SK-N-SH (cell line): ENCODE results near the gene COMMD8. TPM values are rescaled to one million over a fixed set of nuclear protein-coding genes. Genes with fewer than 3 reads are reported as not detected.

Experiments used
- CTCF ChIA-PET: fragments of 300-600, 350-600 bp; formaldehyde crosslinking; extraction: SDS; loops from one replicate; lab custom pipeline; 2021; lab: Yijun Ruan, JAX
- POLR2A ChIA-PET: fragments of 350-600 bp; sonication (Branson Sonifier 250); formaldehyde crosslinking; extraction: SDS; loops from one replicate; lab custom pipeline; 2020; ENCODE audit warnings: antibody characterized with exemption, inconsistent platforms; lab: Yijun Ruan, JAX
- DNase-seq: peaks from one replicate; pipeline ENCODE4 v3.0.0; 2012
- H2AFZ ChIP-seq: fragments of 200-600 bp; sonication (generic); 2 replicates; pipeline ENCODE4 v1.8.1; 2016; ENCODE audit warnings: antibody characterized with exemption, mild to moderate bottlenecking, low read depth
- H3F3A ChIP-seq: fragments of 200-600 bp; sonication (generic); replicated peaks from 2 replicates; pipeline ENCODE3; 2016; ENCODE audit warnings: antibody characterized with exemption, mild to moderate bottlenecking; ENCODE audit not compliant: insufficient read depth
- H3K27ac ChIP-seq, 2 experiments: fragments of 200-500 bp in 1 of 2; fragments of 200-600 bp in 1 of 2; sonication (Bioruptor generic) in 1 of 2; sonication (generic), shearing (Covaris generic) in 1 of 2; 2 replicates each; pipeline versions ENCODE4 v1.5.1 to v1.6.1; 2014 to 2016; ENCODE audit warnings: low read depth in 2 of 2, inconsistent platforms in 1 of 2, low read length in 1 of 2, mild to moderate bottlenecking in 1 of 2, mixed read lengths in 1 of 2
- H3K27me3 ChIP-seq: fragments of 200-600 bp; sonication (generic), shearing (Covaris generic); 2 replicates; pipeline ENCODE4 v1.6.1; 2016; ENCODE audit warnings: mixed run types; ENCODE audit not compliant: insufficient read depth
- H3K36me3 ChIP-seq, 2 experiments: fragments of 200-500 bp in 1 of 2; fragments of 200-600 bp in 1 of 2; sonication (Bioruptor generic) in 1 of 2; sonication (generic) in 1 of 2; replicated peaks in 1 of 2; 2 replicates each; pipeline versions ENCODE3 to v1.5.1; 2014 to 2016; ENCODE audit warnings: low read length in 1 of 2, mild to moderate bottlenecking in 1 of 2; ENCODE audit not compliant: insufficient read depth in 2 of 2, control insufficient read depth in 1 of 2
- H3K4me1 ChIP-seq, 2 experiments: fragments of 200-500 bp in 1 of 2; fragments of 200-600 bp in 1 of 2; sonication (Bioruptor generic) in 1 of 2; sonication (generic), shearing (Covaris generic) in 1 of 2; 2 replicates each; pipeline versions ENCODE4 v1.5.1 to v1.6.1; 2014 to 2016; ENCODE audit warnings: low read depth in 1 of 2, low read length in 1 of 2, mixed run types in 1 of 2; ENCODE audit not compliant: insufficient read depth in 2 of 2, control insufficient read depth in 1 of 2
- H3K4me2 ChIP-seq: fragments of 200-600 bp; sonication (generic), shearing (Covaris generic); 2 replicates; pipeline ENCODE4 v1.6.1; 2017; ENCODE audit warnings: mixed run types
- H3K4me3 ChIP-seq, 2 experiments: fragments of 200-500 bp in 1 of 2; fragments of 200-600 bp in 1 of 2; sonication (Bioruptor generic) in 1 of 2; sonication (generic), shearing (Covaris generic) in 1 of 2; 2 replicates each; pipeline versions ENCODE4 v1.5.1 to v1.8.1; 2014 to 2016; ENCODE audit warnings: low read depth in 2 of 2, inconsistent platforms in 1 of 2, low read length in 1 of 2, mild to moderate bottlenecking in 1 of 2, mixed read lengths in 1 of 2, moderate library complexity in 1 of 2
- H3K79me2 ChIP-seq: fragments of 200-600 bp; sonication (generic); 2 replicates; pipeline ENCODE4 v1.8.1; 2017; ENCODE audit warnings: mild to moderate bottlenecking; ENCODE audit not compliant: insufficient read depth
- H3K9ac ChIP-seq: fragments of 200-600 bp; sonication (generic); 2 replicates; pipeline ENCODE4 v1.6.1; 2017; ENCODE audit warnings: mixed run types
- H3K9me2 ChIP-seq: fragments of 200-600 bp; sonication (generic); 2 replicates; pipeline ENCODE4 v1.6.1; 2017; ENCODE audit warnings: mixed run types
- H3K9me3 ChIP-seq: fragments of 200-600 bp; sonication (generic); 2 replicates; pipeline ENCODE4 v1.6.1; 2017; ENCODE audit warnings: mixed run types, mild to moderate bottlenecking, moderate library complexity
- H4K20me1 ChIP-seq: fragments of 200-600 bp; sonication (generic); 2 replicates; pipeline ENCODE4 v1.6.1; 2017; ENCODE audit warnings: mild to moderate bottlenecking, mixed run types; ENCODE audit not compliant: insufficient read depth
- ELF1 ChIP-seq: IDR thresholded peaks from 2 replicates; pipeline ENCODE4 v1.4.0; 2012
- FOSL2 ChIP-seq: IDR thresholded peaks from 2 replicates; pipeline ENCODE4 v1.4.0; 2012; ENCODE audit warnings: low read depth, mild to moderate bottlenecking, moderate library complexity, borderline replicate concordance
- FOXJ3 ChIP-seq: sonication (generic); formaldehyde crosslinking; IDR thresholded peaks from 2 replicates; pipeline ENCODE4 v1.5.1; 2020; ENCODE audit warnings: mild to moderate bottlenecking, missing genetic modification reagents
- FOXM1 ChIP-seq: IDR thresholded peaks from 2 replicates; pipeline ENCODE4 v1.4.0; 2012; ENCODE audit warnings: low read depth, mild to moderate bottlenecking
- GABPA ChIP-seq: IDR thresholded peaks from 2 replicates; pipeline ENCODE4 v1.4.0; 2012; ENCODE audit warnings: low read depth, mild to moderate bottlenecking
- MAX ChIP-seq: IDR thresholded peaks from 2 replicates; pipeline ENCODE4 v1.4.0; 2012; ENCODE audit warnings: low read depth
- MEF2A ChIP-seq: IDR thresholded peaks from 2 replicates; pipeline ENCODE4 v1.4.0; 2012; ENCODE audit warnings: low read depth, borderline replicate concordance
- NRF1 ChIP-seq: IDR thresholded peaks from 2 replicates; pipeline ENCODE4 v1.6.1; 2012; ENCODE audit warnings: low read depth, mild to moderate bottlenecking, low read length
- POLR2AphosphoS5 ChIP-seq: IDR thresholded peaks from 2 replicates; pipeline ENCODE4 v1.6.1; 2012; ENCODE audit warnings: low read depth, low read length
- RAD21 ChIP-seq: IDR thresholded peaks from 2 replicates; pipeline ENCODE4 v1.6.1; 2012; ENCODE audit warnings: mild to moderate bottlenecking, low read length
- RXRA ChIP-seq: IDR thresholded peaks from 2 replicates; pipeline ENCODE4 v1.4.0; 2012; ENCODE audit warnings: low read depth, mild to moderate bottlenecking, borderline replicate concordance
- SIN3A ChIP-seq: IDR thresholded peaks from 2 replicates; pipeline ENCODE4 v1.6.1; 2012; ENCODE audit warnings: low read depth, mild to moderate bottlenecking, low read length, moderate library complexity, borderline replicate concordance
- SMC3 ChIP-seq: IDR thresholded peaks from 2 replicates; pipeline ENCODE4 v1.6.1; 2012; ENCODE audit warnings: low read depth, low read length, improper control_type of control experiment
- TAF1 ChIP-seq: IDR thresholded peaks from 2 replicates; pipeline ENCODE4 v1.6.1; 2012; ENCODE audit warnings: low read depth, mild to moderate bottlenecking, low read length, moderate library complexity, borderline replicate concordance
- TEAD4 ChIP-seq: IDR thresholded peaks from 2 replicates; pipeline ENCODE4 v1.4.0; 2012; ENCODE audit warnings: mild to moderate bottlenecking, borderline replicate concordance; ENCODE audit not compliant: insufficient read depth
- USF2 ChIP-seq: fragments of 150-350 bp; IDR thresholded peaks from 2 replicates; pipeline ENCODE4 v1.6.1; 2017; ENCODE audit warnings: antibody characterized with exemption, low read length, low read depth, borderline replicate concordance
- ZBTB33 ChIP-seq: IDR thresholded peaks from 2 replicates; pipeline ENCODE4 v1.4.0; 2012; ENCODE audit warnings: low read depth, borderline replicate concordance
- WGBS: methylation state at CpG from one replicate; pipeline ENCODE4 v1.1.6; 2017; ENCODE audit warnings: low lambda C conversion rate; 5-methylcytosine and 5-hydroxymethylcytosine counted together
- polyA plus RNA-seq, 3 experiments: library from polyadenylated mRNA; depleted of rRNA; stranded (reverse); fragments of >200 nt; gene quantifications; 2 replicates each; pipeline ENCODE4 v1.2.3, GENCODE V29; 2012
- TF ChIP-seq, protein P1 (sequence below): fragments of 200-600 bp; sonication (generic); IDR thresholded peaks from 2 replicates; pipeline ENCODE4 v1.6.1; 2017; ENCODE audit warnings: antibody characterized with exemption, mild to moderate bottlenecking, moderate library complexity
- TF ChIP-seq, protein P2 (sequence below): fragments of 150-350 bp; IDR thresholded peaks from 2 replicates; pipeline ENCODE4 v1.6.1; 2016; ENCODE audit warnings: mild to moderate bottlenecking, low read depth, low read length
- TF ChIP-seq, protein P3 (sequence below): IDR thresholded peaks from 2 replicates; pipeline ENCODE4 v1.6.1; 2012; ENCODE audit warnings: mild to moderate bottlenecking, low read depth, low read length, moderate library complexity

COMMD8 gene
- polyA plus RNA-seq, 1 of the 3 experiments (the other 2 are of a cell fraction), result 7.0 TPM

GRCh38 chr4:47432749-47433148, 30.8 kb downstream of the COMMD8 start:
- H3K27me3 ChIP-seq, result no peaks in the 10 kb centered on the region
- no peak overlapping the region for H3K4me2 ChIP-seq
- TF ChIP-seq SMC3 (no peak), MAX (no peak), ELF1 (no peak), SIN3A (no peak), ZBTB33 (no peak), FOSL2 (no peak), TEAD4 (no peak), USF2 (no peak), FOXM1 (no peak), RAD21 (no peak), GABPA (no peak), MEF2A (no peak), RXRA (no peak), TAF1 (no peak), POLR2AphosphoS5 (no peak), NRF1 (no peak), FOXJ3 (CRISPR knock-in tag) (no peak)
- TF ChIP-seq, protein P1, sequence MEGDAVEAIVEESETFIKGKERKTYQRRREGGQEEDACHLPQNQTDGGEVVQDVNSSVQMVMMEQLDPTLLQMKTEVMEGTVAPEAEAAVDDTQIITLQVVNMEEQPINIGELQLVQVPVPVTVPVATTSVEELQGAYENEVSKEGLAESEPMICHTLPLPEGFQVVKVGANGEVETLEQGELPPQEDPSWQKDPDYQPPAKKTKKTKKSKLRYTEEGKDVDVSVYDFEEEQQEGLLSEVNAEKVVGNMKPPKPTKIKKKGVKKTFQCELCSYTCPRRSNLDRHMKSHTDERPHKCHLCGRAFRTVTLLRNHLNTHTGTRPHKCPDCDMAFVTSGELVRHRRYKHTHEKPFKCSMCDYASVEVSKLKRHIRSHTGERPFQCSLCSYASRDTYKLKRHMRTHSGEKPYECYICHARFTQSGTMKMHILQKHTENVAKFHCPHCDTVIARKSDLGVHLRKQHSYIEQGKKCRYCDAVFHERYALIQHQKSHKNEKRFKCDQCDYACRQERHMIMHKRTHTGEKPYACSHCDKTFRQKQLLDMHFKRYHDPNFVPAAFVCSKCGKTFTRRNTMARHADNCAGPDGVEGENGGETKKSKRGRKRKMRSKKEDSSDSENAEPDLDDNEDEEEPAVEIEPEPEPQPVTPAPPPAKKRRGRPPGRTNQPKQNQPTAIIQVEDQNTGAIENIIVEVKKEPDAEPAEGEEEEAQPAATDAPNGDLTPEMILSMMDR, result no peak
- TF ChIP-seq, protein P2, sequence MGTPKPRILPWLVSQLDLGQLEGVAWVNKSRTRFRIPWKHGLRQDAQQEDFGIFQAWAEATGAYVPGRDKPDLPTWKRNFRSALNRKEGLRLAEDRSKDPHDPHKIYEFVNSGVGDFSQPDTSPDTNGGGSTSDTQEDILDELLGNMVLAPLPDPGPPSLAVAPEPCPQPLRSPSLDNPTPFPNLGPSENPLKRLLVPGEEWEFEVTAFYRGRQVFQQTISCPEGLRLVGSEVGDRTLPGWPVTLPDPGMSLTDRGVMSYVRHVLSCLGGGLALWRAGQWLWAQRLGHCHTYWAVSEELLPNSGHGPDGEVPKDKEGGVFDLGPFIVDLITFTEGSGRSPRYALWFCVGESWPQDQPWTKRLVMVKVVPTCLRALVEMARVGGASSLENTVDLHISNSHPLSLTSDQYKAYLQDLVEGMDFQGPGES, result no peak
- TF ChIP-seq, protein P3, sequence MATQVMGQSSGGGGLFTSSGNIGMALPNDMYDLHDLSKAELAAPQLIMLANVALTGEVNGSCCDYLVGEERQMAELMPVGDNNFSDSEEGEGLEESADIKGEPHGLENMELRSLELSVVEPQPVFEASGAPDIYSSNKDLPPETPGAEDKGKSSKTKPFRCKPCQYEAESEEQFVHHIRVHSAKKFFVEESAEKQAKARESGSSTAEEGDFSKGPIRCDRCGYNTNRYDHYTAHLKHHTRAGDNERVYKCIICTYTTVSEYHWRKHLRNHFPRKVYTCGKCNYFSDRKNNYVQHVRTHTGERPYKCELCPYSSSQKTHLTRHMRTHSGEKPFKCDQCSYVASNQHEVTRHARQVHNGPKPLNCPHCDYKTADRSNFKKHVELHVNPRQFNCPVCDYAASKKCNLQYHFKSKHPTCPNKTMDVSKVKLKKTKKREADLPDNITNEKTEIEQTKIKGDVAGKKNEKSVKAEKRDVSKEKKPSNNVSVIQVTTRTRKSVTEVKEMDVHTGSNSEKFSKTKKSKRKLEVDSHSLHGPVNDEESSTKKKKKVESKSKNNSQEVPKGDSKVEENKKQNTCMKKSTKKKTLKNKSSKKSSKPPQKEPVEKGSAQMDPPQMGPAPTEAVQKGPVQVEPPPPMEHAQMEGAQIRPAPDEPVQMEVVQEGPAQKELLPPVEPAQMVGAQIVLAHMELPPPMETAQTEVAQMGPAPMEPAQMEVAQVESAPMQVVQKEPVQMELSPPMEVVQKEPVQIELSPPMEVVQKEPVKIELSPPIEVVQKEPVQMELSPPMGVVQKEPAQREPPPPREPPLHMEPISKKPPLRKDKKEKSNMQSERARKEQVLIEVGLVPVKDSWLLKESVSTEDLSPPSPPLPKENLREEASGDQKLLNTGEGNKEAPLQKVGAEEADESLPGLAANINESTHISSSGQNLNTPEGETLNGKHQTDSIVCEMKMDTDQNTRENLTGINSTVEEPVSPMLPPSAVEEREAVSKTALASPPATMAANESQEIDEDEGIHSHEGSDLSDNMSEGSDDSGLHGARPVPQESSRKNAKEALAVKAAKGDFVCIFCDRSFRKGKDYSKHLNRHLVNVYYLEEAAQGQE, result no peak
- H3K36me3 ChIP-seq, result no peaks in the 10 kb centered on the region
- H3K9ac ChIP-seq, result no peak overlapping the region
- H3K27ac ChIP-seq, result no peak overlapping the region
- H4K20me1 ChIP-seq, result no peaks in the 10 kb centered on the region
- H3K79me2 ChIP-seq, result no peaks in the 10 kb centered on the region
- H3K9me3 ChIP-seq, result no peaks in the 10 kb centered on the region
- H2AFZ ChIP-seq, result no peak overlapping the region
- H3K4me3 ChIP-seq, result no peak overlapping the region
- ChIA-PET CTCF (no interaction called here), POLR2A (no interaction called here)
- no peaks in the 10 kb centered on the region for H3F3A ChIP-seq
- no peaks in the 10 kb centered on the region for H3K9me2 ChIP-seq
- no peaks in the 10 kb centered on the region for H3K4me1 ChIP-seq
- no peak for DNase-seq
- 39% methylated on average over 1 of the region's 1 CpG for WGBS
